Endothelial cell (in vitro differentiated cells): Measurements from ENCODE around the gene FAM72A. TPM values are rescaled to one million over a fixed set of nuclear protein-coding genes. Genes with fewer than 3 reads are reported as not detected.
"Not testable (repeated sequence)": the region's sequence is repeated elsewhere in the genome, so short reads cannot be mapped to it uniquely, and the experiment has no call there.

Source experiments
- DNase-seq: peaks from one replicate; pipeline ENCODE4 v3.0.0; 2021; ENCODE audit warnings: low spot score
- H3K27ac Mint-ChIP-seq: one replicate; pipeline ENCODE4 v1.8.0; 2021; ENCODE audit warnings: mixed read lengths, inconsistent platforms; ENCODE audit not compliant: unreplicated experiment
- H3K27me3 Mint-ChIP-seq: one replicate; pipeline ENCODE4 v1.8.0; 2021; ENCODE audit warnings: mild to moderate bottlenecking, moderate library complexity, mixed read lengths, inconsistent platforms; ENCODE audit not compliant: unreplicated experiment
- H3K36me3 Mint-ChIP-seq: one replicate; pipeline ENCODE4 v1.8.0; 2021; ENCODE audit warnings: mild to moderate bottlenecking, low read depth, mixed read lengths, inconsistent platforms; ENCODE audit not compliant: unreplicated experiment
- H3K4me1 Mint-ChIP-seq: one replicate; pipeline ENCODE4 v1.8.0; 2021; ENCODE audit warnings: mild to moderate bottlenecking, mixed read lengths, inconsistent platforms; ENCODE audit not compliant: unreplicated experiment
- H3K4me3 Mint-ChIP-seq: one replicate; pipeline ENCODE4 v1.8.0; 2021; ENCODE audit warnings: mild to moderate bottlenecking, mixed read lengths, inconsistent platforms; ENCODE audit not compliant: unreplicated experiment
- H3K9me3 Mint-ChIP-seq: one replicate; pipeline ENCODE4 v1.8.0; 2021; ENCODE audit warnings: mixed read lengths, inconsistent platforms; ENCODE audit not compliant: unreplicated experiment
- total RNA-seq: library from RNA; stranded (reverse); fragmentation: NEBNext Ultra II Directional; extraction: Animal tissue kit (Norgen Biotek cat#: 25700); gene quantifications from one replicate; pipeline ENCODE4 v1.2.1, GENCODE V29; 2021; ENCODE audit not compliant: unreplicated experiment

FAM72A gene
- total RNA-seq, 1 donor from 2014 or later: 21.7 TPM

- H3K4me1 Mint-ChIP-seq, H3K27me3 Mint-ChIP-seq, H3K9me3 Mint-ChIP-seq, H3K36me3 Mint-ChIP-seq: not testable (repeated sequence)
- Mint-ChIP-seq H3K27ac (peak overlapping the region; percentile 93), H3K4me3 (peak overlapping the region; percentile 90)
- DNase-seq: peak; percentile 32
Measured at GRCh38 chr1:206204871-206205270, 2.2 kb upstream of the FAM72A start.

GRCh38 chr1:206204159-206204511, 1.5 kb upstream of the FAM72A start:
- not testable (repeated sequence) for H3K4me3 Mint-ChIP-seq, H3K27ac Mint-ChIP-seq
- peak; percentile 3 for DNase-seq

GRCh38 chr1:206203364-206204158, 922 bp upstream of the FAM72A start, which contains the start of gene SRGAP2:
SRGAP2 (plus strand) TSS chr1:206203541; CDS start chr1:206205971, 2,430 bp downstream.
- Mint-ChIP-seq H3K4me3 (peak within 1 kb of the TSS; percentile 85), H3K27ac (peak within 1 kb of the TSS; percentile 82)
- DNase-seq: peak; percentile 48
- not testable (repeated sequence) for H3K9me3 Mint-ChIP-seq, H3K36me3 Mint-ChIP-seq, H3K27me3 Mint-ChIP-seq, H3K4me1 Mint-ChIP-seq

More at GRCh38 chr1:206204159-206204511, 1.5 kb upstream of the FAM72A start:
- H3K9me3 Mint-ChIP-seq, H3K4me1 Mint-ChIP-seq, H3K27me3 Mint-ChIP-seq, H3K36me3 Mint-ChIP-seq: not testable (repeated sequence)

- not testable (repeated sequence) for H3K27ac Mint-ChIP-seq
Measured at GRCh38 chr1:206196748-206197424, 5.8 kb downstream of the FAM72A start.

GRCh38 chr1:206195182-206195581, 7.5 kb downstream of the FAM72A start:
- H3K36me3 Mint-ChIP-seq, H3K27ac Mint-ChIP-seq, H3K9me3 Mint-ChIP-seq, DNase-seq, H3K4me1 Mint-ChIP-seq, H3K4me3 Mint-ChIP-seq, H3K27me3 Mint-ChIP-seq: not testable (repeated sequence)

More at GRCh38 chr1:206196748-206197424, 5.8 kb downstream of the FAM72A start:
- DNase-seq, H3K4me1 Mint-ChIP-seq, H3K4me3 Mint-ChIP-seq, H3K36me3 Mint-ChIP-seq, H3K27me3 Mint-ChIP-seq, H3K9me3 Mint-ChIP-seq: not testable (repeated sequence)

- H3K4me1 Mint-ChIP-seq, DNase-seq, H3K36me3 Mint-ChIP-seq, H3K27me3 Mint-ChIP-seq, H3K9me3 Mint-ChIP-seq, H3K4me3 Mint-ChIP-seq: not testable (repeated sequence)
- peak overlapping the region; percentile 81 for H3K27ac Mint-ChIP-seq
Measured at GRCh38 chr1:206186826-206187225, 15.8 kb downstream of the FAM72A start.

GRCh38 chr1:206185778-206186177, 16.9 kb downstream of the FAM72A start:
- DNase-seq, H3K4me3 Mint-ChIP-seq, H3K9me3 Mint-ChIP-seq, H3K36me3 Mint-ChIP-seq, H3K27ac Mint-ChIP-seq, H3K27me3 Mint-ChIP-seq, H3K4me1 Mint-ChIP-seq: not testable (repeated sequence)

GRCh38 chr1:206183788-206184187, 18.9 kb downstream of the FAM72A start:
- not testable (repeated sequence) for H3K27me3 Mint-ChIP-seq, H3K4me3 Mint-ChIP-seq, H3K4me1 Mint-ChIP-seq, H3K36me3 Mint-ChIP-seq, H3K27ac Mint-ChIP-seq, DNase-seq, H3K9me3 Mint-ChIP-seq

GRCh38 chr1:206182368-206183317, 20.0 kb downstream of the FAM72A start:
- not testable (repeated sequence) for H3K27me3 Mint-ChIP-seq, DNase-seq, H3K36me3 Mint-ChIP-seq, H3K9me3 Mint-ChIP-seq, H3K27ac Mint-ChIP-seq, H3K4me1 Mint-ChIP-seq, H3K4me3 Mint-ChIP-seq

- not testable (repeated sequence) for H3K4me3 Mint-ChIP-seq, H3K4me1 Mint-ChIP-seq, H3K27ac Mint-ChIP-seq, DNase-seq, H3K9me3 Mint-ChIP-seq, H3K36me3 Mint-ChIP-seq, H3K27me3 Mint-ChIP-seq
Measured at GRCh38 chr1:206179666-206180065, 23.0 kb downstream of the FAM72A start.

- not testable (repeated sequence) for DNase-seq, H3K9me3 Mint-ChIP-seq, H3K27me3 Mint-ChIP-seq, H3K4me3 Mint-ChIP-seq, H3K36me3 Mint-ChIP-seq, H3K4me1 Mint-ChIP-seq, H3K27ac Mint-ChIP-seq
Measured at GRCh38 chr1:206178061-206178989, 24.3 kb downstream of the FAM72A start.
